Activated CD4-positive, alpha-beta memory T cell treated with anti-CD3 and anti-CD28 coated beads for 36 hours (primary cell): Measurements from ENCODE around the gene SHD. TPM values are rescaled to one million over a fixed set of nuclear protein-coding genes. Genes with fewer than 3 reads are reported as not detected.

Experiments used
- CTCF ChIA-PET: fragments of 350-600 bp; sonication (Branson Sonifier 250); formaldehyde crosslinking; loops from one replicate; lab custom pipeline; 2021; ENCODE audit warnings: antibody characterized with exemption, inconsistent platforms; lab: Charles Lee
- POLR2A ChIA-PET: fragments of 350-600 bp; sonication (Branson Sonifier 250); formaldehyde crosslinking; loops from one replicate; lab custom pipeline; 2021; ENCODE audit warnings: antibody characterized with exemption; lab: Charles Lee
- DNase-seq: peaks from one replicate; pipeline ENCODE4 v3.0.0-alpha.2; 2020
- H3K27ac Mint-ChIP-seq: one replicate; pipeline ENCODE4 v1.8.0; 2021; ENCODE audit warnings: mixed read lengths
- H3K27me3 Mint-ChIP-seq: one replicate; pipeline ENCODE4 v1.8.0; 2021; ENCODE audit warnings: mixed read lengths
- H3K36me3 Mint-ChIP-seq: one replicate; pipeline ENCODE4 v1.8.0; 2021; ENCODE audit warnings: mixed read lengths
- H3K4me1 Mint-ChIP-seq: one replicate; pipeline ENCODE4 v1.8.0; 2021; ENCODE audit warnings: low read depth, mixed read lengths
- H3K4me3 Mint-ChIP-seq: one replicate; pipeline ENCODE4 v1.8.0; 2021; ENCODE audit warnings: mild to moderate bottlenecking, mixed read lengths
- H3K9me3 Mint-ChIP-seq: one replicate; pipeline ENCODE4 v1.8.0; 2021; ENCODE audit warnings: mixed read lengths
- intact Hi-C: fragments of 100-400 bp; cut with micrococcal nuclease; formaldehyde crosslinking; loops from one replicate; pipeline ENCODE4 v1.15.1; 2023
- total RNA-seq, 2 experiments: library from RNA; stranded (reverse); gene quantifications; one replicate each; pipeline ENCODE4 v1.2.3, GENCODE V29; 2021

SHD gene
- total RNA-seq, 2 experiments from 2014 or later = not detected

- ChIA-PET POLR2A (interaction anchor here (1.5 kb wide), 1 partner anchor 39 kb away, joined by 6 read pairs; the partner anchor contains the start of gene MPND), CTCF (interaction anchor here (1.0 kb wide), 1 partner anchor 37 kb away, joined by 3 read pairs; no protein-coding TSS in a partner anchor)
- H3K4me1 Mint-ChIP-seq = peaks cover 28% of the 10 kb centered on the region
- no peak for DNase-seq
- intact Hi-C loops = no loop called here
- H3K9me3 Mint-ChIP-seq = no peaks in the 10 kb centered on the region
- peak overlapping the region; percentile 48 for H3K4me3 Mint-ChIP-seq
- no peaks in the 10 kb centered on the region for H3K36me3 Mint-ChIP-seq
- H3K27me3 Mint-ChIP-seq = no peaks in the 10 kb centered on the region
- no peak overlapping the region for H3K27ac Mint-ChIP-seq
Measured at GRCh38 chr19:4303819-4304537, 24.9 kb downstream of the SHD start.

- peak; percentile 81 for DNase-seq
- intact Hi-C loops = no loop called here
- ChIA-PET CTCF (interaction anchor here (1.0 kb wide), 1 partner anchor 38 kb away, joined by 3 read pairs; no protein-coding TSS in a partner anchor), POLR2A (interaction anchor here (1.5 kb wide), 1 partner anchor 39 kb away, joined by 6 read pairs; the partner anchor contains the start of gene MPND)
- Mint-ChIP-seq H3K27me3 (no peaks in the 10 kb centered on the region), H3K4me3 (peak within 1 kb of the TSS; percentile 50), H3K4me1 (peaks cover 28% of the 10 kb centered on the region), H3K36me3 (no peaks in the 10 kb centered on the region), H3K9me3 (no peaks in the 10 kb centered on the region), H3K27ac (no peak within 1 kb of the TSS)
Measured at GRCh38 chr19:4304538-4305256, 25.6 kb downstream of the SHD start, which contains the start of gene FSD1. Gene FSD1 (plus strand): TSS chr19:4304598. CDS start chr19:4304747, 149 bp downstream.

- DNase-seq = no peak
- Mint-ChIP-seq H3K4me1 (peaks cover 28% of the 10 kb centered on the region), H3K9me3 (no peaks in the 10 kb centered on the region), H3K4me3 (peak overlapping the region; percentile 50), H3K27me3 (no peaks in the 10 kb centered on the region), H3K27ac (no peak overlapping the region), H3K36me3 (no peaks in the 10 kb centered on the region)
- POLR2A ChIA-PET = no interaction called here
- intact Hi-C loops = no loop called here
- CTCF ChIA-PET = no interaction called here
Measured at GRCh38 chr19:4305257-4305612, 26.2 kb downstream of the SHD start.

- ChIA-PET CTCF (no interaction called here), POLR2A (no interaction called here)
- Mint-ChIP-seq H3K27ac (no peak overlapping the region), H3K27me3 (no peaks in the 10 kb centered on the region), H3K36me3 (no peaks in the 10 kb centered on the region), H3K4me1 (peaks cover 28% of the 10 kb centered on the region), H3K9me3 (no peaks in the 10 kb centered on the region), H3K4me3 (peak overlapping the region; percentile 50)
- no peak for DNase-seq
- intact Hi-C loops = no loop called here
Measured at GRCh38 chr19:4305659-4306058, 26.6 kb downstream of the SHD start.

- Mint-ChIP-seq H3K36me3 (no peaks in the 10 kb centered on the region), H3K4me3 (no peak overlapping the region), H3K9me3 (no peaks in the 10 kb centered on the region), H3K27me3 (no peaks in the 10 kb centered on the region), H3K4me1 (peaks cover under 1% of the 10 kb centered on the region), H3K27ac (no peak overlapping the region)
- intact Hi-C loops = no loop called here
- ChIA-PET POLR2A (no interaction called here), CTCF (no interaction called here)
- peak; percentile 21 for DNase-seq
Measured at GRCh38 chr19:4310247-4311121, 31.4 kb downstream of the SHD start.

GRCh38 chr19:4313847-4314490, 34.9 kb downstream of the SHD start:
- Mint-ChIP-seq H3K27me3 (no peaks in the 10 kb centered on the region), H3K4me3 (no peak overlapping the region), H3K4me1 (no peaks in the 10 kb centered on the region), H3K27ac (no peak overlapping the region), H3K36me3 (no peaks in the 10 kb centered on the region), H3K9me3 (no peaks in the 10 kb centered on the region)
- POLR2A ChIA-PET = no interaction called here
- CTCF ChIA-PET = interaction anchor here (1.0 to 1.7 kb wide), 2 partner anchors 29 to 39 kb away, joined by 4 to 5 read pairs; partner anchors contain the start of gene MPND
- no peak for DNase-seq
- intact Hi-C loops = no loop called here

GRCh38 chr19:4316956-4317355, 37.9 kb downstream of the SHD start:
- Mint-ChIP-seq H3K9me3 (peaks cover 13% of the 10 kb centered on the region), H3K4me1 (no peaks in the 10 kb centered on the region), H3K4me3 (no peak overlapping the region), H3K27me3 (no peaks in the 10 kb centered on the region), H3K27ac (no peak overlapping the region), H3K36me3 (no peaks in the 10 kb centered on the region)
- intact Hi-C loops = no loop called here
- no peak for DNase-seq
- POLR2A ChIA-PET = no interaction called here
- CTCF ChIA-PET = no interaction called here

GRCh38 chr19:4318460-4318859, 39.4 kb downstream of the SHD start:
- no peak overlapping the region for H3K4me3 Mint-ChIP-seq

GRCh38 chr19:4319067-4319718, 40.1 kb downstream of the SHD start:
- CTCF ChIA-PET = interaction anchor here (2.0 to 4.4 kb wide), 2 partner anchors 33 to 52 kb away, joined by 5 to 24 read pairs; no protein-coding TSS in a partner anchor
- Mint-ChIP-seq H3K27ac (no peak overlapping the region), H3K36me3 (no peaks in the 10 kb centered on the region), H3K9me3 (peaks cover 13% of the 10 kb centered on the region), H3K4me1 (no peaks in the 10 kb centered on the region), H3K4me3 (no peak overlapping the region), H3K27me3 (no peaks in the 10 kb centered on the region)
- no peak for DNase-seq
- intact Hi-C loops = no loop called here
- POLR2A ChIA-PET = no interaction called here

More at GRCh38 chr19:4318460-4318859, 39.4 kb downstream of the SHD start:
- CTCF ChIA-PET = interaction anchor here (2.0 kb wide), 1 partner anchor 34 kb away, joined by 5 read pairs; no protein-coding TSS in a partner anchor
- H3K9me3 Mint-ChIP-seq = peaks cover 13% of the 10 kb centered on the region
- H3K36me3 Mint-ChIP-seq = no peaks in the 10 kb centered on the region
- no peak overlapping the region for H3K27ac Mint-ChIP-seq
- DNase-seq = no peak
- H3K27me3 Mint-ChIP-seq = no peaks in the 10 kb centered on the region
- intact Hi-C loops = no loop called here
- H3K4me1 Mint-ChIP-seq = no peaks in the 10 kb centered on the region
- POLR2A ChIA-PET = no interaction called here

- ChIA-PET CTCF (interaction anchor here (0.7 to 4.4 kb wide), 5 partner anchors 32 to 1096 kb away, joined by 3 to 24 read pairs (median 4); no protein-coding TSS in a partner anchor), POLR2A (interaction anchor here (0.6 kb wide), 1 partner anchor 108 kb away, joined by 4 read pairs; no protein-coding TSS in a partner anchor)
- Mint-ChIP-seq H3K36me3 (no peaks in the 10 kb centered on the region), H3K4me3 (no peak overlapping the region), H3K4me1 (no peaks in the 10 kb centered on the region), H3K9me3 (peaks cover 13% of the 10 kb centered on the region), H3K27me3 (no peaks in the 10 kb centered on the region), H3K27ac (no peak overlapping the region)
- intact Hi-C loops = no loop called here
- DNase-seq = no peak
Measured at GRCh38 chr19:4320419-4320818, 41.4 kb downstream of the SHD start.
